Astrocyte of the hippocampus (primary cell): ENCODE measurements around the gene THY1.
"Not testable (repeated sequence)": the region's sequence is repeated elsewhere in the genome, so short reads cannot be mapped to it uniquely, and the experiment has no call there.

Source experiments
- DNase-seq: peaks from one replicate; pipeline ENCODE4 v3.0.0; 2011; ENCODE audit warnings: low read depth, low spot score

THY1 gene

DNA sequence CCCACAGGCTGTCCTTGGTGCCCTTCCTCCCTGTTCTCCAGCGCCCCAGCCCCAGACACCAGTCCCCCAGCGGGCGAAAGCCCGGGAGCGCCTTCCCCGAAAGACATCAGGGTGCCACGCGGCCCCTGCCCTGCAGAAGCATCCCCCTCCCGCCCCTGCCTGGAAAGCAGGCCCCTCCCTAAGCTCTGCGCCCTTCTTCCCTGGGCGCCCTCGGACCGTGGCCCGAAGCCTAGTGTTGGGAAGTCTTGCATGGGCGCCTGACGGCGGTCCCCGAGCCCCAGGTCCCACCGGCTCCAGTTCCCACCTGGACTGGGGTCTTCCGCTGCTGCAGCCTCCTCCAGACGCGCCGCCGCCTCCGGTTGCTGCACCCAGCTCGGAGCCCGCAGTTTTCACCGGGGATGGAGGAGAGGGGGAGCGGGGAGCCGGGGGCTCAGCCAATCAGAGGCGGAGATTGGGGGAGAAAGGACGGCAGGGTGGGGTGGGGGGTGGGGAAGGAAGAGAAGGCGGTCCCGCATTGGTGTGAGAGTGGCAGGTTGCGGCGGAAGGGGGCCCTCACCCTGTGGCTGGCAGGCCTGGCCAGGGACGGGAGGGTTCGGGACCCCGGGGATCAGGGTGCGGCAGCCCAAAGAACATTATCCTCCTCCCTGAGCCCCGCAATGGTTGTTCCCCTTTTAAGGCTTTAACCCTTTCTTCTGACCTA is at the start of gene THY1:
THY1 (minus strand) TSS at position 364 of the 700 bp plus-strand sequence. CDS start 2,267 bp downstream, outside the sequence.
- peak; percentile 89 for DNase-seq

DNA sequence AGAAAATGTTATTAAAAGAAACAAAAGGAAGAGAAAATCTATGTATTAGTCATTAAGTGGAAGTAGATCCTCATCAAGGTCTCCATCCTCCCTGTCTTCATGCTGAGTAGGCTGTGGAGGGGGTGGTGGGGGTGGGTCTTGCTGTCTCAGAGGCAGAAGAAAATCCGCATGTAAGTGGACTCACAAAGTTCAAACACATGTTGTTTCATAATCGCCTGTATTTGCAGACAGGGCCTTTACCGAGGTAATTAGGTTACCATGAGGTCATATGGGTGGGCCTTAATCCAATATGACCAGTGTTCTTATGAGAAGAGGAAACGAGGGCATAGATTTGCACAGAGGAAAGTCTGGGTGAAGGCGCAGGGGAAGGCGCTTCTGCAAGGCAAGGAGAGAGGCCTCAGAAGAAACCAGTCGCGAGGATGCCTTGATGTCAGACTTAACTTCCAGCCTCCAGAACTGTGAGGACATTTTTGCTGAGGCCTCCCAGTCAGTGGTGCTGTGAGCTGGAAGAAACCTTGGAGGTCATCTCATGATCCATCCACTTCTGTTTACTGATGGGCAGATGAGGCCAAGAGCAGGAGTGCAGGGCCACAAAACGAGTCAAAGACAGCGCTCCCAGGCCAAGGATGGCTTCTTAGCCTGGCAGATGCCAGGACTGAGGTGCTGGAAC is 49.3 kb upstream of the THY1 start:
- no peak for DNase-seq

DNA sequence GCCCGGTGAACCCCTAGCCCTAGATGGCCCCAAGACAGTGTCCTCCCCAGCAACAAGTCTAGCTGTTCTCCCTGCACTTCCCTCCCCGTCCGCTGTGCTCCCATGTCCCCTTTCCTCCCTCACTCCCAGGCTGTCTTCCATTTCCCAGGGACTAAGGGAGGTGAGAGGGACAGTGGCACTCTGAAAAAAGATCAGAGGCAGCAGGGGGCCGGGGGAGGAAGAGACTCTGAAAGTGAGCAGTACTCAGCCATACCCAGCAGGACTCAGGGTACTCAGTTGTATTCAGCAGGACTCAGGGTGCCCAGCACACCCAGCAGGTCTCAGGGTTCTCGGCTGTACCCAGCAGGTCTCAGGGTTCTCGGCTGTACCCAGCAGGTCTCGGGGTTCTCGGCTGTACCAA is 48.4 kb upstream of the THY1 start:
- DNase-seq, result no peak

DNA sequence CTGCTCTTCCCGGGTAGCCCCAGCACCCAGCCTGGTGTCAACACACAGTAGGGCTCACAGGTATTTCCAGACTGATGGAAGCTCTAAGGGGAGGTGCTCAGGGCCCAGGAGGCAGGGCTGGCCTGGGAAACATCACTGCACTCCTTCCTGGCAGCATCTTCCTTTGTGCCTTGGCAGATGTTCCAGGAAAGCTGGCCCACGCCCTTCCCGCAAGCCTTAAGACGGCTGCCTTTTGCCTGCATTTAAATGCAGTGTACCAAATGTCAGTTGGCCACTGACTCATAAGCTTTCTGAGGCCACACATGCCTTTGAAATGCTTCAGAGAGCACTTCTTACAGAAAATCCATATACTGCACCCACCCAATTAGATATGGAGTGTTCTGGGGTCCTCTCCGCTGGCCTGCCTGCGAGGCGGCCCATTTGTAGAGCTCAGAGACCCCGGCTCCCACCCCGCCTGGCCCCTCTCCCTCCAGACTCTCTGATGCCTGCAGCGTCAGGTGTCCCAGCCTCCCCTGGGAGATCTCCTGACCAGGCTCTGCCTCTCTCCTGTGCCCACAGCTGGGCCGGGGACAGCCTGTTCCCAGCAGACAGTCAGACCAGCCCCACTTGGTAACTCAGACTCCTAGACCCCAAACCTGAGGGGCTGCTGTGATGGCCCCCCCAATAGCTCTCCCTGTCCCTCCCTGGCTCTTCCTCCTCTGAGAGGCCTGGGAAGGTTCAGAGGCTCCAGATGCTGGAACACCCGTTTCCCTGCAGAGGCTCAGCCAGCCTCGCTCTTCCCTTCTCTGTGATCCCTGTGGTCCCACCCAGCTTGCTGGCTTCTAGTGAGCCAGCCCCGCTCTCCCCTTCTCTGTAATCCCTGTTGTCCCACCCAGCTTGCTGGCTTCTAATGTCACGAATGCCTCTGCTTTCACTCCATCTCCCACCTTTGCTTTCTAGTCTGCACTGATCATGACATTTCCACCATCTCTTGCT is 47.6 kb upstream of the THY1 start:
- DNase-seq, result peak; percentile 86

DNA sequence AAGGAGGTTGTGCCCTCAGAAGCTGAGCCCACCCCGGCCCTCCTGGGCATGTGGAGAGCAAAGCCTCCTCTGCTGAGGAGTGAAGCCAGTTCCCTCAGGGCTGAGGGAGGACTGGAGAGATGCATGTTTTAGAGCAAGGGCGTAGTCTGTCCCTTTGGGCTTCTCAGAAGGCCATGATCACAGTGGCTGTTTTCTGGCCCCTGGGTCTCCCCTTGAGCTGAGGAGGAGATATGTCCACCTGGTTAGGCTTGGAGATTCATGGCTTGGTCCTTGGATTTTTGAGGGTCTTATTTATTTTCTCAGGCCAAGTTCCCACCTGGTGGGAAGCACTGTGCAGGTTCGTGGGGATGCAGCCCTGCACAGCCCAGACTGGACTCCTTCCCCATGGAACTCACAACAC is 46.5 kb upstream of the THY1 start:
- no peak for DNase-seq

DNA sequence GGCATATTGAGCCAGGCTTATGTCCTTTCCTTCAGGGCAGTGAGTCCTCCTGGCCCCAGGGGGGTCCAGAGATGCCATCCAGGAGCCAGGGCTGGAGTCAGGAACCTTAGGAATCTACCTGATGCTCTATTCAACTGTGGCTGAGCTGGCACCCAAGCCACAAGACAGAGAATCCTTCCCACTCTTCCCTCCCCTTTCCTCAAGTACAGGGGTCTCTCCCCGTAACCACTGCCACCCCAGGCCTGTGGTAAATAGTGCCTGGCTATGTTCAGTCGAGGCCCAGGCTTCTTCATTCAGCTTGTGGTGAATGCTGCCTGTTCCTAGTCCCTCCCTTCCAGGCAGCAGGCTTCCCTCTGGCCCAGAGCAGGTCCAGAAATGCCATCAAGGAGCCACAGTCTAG is 45.5 kb upstream of the THY1 start:
- no peak for DNase-seq

DNA sequence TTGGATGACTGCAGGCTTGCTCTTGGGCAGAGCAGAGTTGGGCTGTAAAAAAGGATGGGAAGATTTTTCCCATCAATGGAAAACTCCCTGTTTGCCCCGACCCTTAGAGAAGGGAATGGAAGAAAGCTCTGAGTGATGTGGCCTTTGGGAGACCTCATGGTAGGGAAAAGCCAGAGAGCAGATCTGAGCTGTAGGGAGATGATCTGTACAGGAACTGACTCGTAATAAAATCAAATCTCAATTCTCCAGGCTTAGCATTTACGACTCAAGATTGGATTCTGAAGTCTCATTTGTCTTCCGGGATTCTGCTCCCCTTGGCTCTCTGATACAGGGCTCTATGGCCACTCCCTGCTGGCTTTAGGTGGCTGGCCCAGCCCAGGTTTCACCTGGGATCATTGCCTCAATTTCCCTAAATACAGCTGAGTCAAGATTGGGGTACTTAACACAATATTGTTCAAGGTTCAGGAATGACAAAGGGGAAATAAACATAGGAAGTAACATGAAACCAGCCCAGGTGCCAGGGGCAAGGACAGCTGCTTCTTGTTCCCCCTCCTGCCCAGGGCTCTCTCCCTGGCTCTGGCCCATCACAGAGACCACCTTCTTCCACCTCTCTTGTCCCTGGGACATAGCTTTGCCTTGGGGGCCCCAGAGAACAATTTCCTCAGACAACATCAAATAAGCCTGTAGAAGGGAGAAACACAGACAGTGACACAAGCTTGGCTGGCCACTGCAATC is 38.4 kb upstream of the THY1 start:
- peak; percentile 16 for DNase-seq

DNA sequence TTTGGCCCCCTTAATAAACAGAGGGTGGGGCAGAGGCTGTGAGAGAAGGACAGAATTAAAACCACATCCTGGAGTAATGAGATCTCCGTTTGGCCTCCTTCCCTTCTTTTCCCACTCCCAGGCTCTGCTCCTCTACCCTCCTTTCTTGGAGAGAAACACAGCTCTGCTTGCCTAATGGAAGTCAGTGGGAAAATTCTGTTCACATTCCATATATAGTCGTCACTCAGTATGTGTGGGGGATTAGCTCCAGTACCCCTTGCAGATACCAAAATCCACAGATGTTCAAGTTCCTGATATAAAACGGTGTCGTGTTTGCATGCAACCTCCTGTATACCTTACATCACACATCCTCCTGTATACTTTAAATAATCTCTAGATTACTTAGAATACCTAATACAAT is 37.6 kb upstream of the THY1 start:
- DNase-seq, result peak; percentile 89

DNA sequence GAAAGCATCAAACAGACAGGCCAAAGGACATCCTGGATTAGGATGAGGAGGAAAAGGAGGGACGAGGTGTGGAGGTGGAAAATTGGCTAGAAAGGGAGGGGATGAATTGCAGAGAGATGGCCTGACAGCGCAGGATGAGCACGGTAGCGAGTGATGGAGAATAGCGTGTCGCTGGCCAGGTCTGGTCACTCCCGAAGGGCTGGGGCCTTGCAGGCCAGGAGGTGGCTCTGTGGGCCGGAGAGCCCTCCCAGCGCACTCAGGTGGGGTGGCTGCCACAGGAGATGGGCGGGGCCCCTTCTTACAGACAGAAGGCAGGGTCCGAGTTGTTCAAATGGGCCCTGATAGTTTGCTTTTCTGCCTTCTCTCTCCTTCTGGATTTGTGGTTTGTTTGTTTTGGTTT is 37.1 kb upstream of the THY1 start:
- DNase-seq, result no peak

DNA sequence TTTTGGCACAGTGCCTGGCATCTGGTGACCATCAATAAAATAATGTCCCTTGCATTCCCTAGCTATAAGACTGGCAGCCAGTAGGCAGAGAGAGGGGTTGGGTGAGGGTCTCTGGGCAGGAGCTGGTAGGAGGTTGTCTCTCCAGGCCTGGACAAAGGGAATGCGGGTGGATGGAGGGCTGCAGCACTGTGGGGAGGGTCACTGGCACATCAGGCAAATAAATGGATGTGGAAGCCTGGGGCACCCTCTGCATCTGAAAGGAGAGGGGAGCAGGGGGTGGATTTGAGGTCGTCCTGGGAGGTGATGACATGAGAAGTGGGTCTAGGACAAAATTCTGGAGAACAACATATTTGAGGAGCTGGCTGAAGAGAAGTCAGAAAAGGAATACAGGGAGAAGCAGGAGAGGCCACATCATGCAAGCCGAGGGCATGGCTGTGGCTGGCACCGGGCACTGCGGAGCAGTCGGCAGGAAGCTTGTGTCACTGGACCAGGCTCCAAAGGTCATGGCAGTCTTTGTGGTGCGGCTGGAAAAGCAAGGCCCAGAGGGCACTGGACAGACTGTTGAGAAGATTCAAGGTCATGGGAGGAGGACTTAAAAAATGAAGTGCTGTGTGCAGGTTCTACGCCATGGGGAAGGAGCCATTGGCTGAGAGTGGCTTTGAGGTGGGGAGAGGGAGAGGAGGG is 36.5 kb upstream of the THY1 start:
- DNase-seq, result no peak

DNA sequence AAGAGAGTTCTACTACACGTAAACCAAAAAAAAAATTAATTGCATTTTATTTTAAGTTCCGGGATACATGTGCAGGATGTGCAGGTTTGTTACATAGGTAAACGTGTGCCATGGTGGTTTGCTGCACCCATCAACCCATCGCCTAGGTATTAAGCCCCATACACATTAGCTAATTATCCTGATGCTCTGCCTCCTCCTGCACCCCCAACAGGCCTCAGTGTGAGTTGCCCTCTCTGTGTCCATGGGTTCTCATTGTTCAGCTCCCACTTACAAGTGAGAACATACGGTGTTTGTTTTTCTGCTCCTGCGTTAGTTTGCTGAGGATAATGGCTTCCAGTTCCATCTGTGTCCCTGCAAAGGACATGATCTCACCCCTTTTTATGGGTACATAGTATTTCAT is 32.7 kb upstream of the THY1 start:
- DNase-seq, result not testable (repeated sequence)

DNA sequence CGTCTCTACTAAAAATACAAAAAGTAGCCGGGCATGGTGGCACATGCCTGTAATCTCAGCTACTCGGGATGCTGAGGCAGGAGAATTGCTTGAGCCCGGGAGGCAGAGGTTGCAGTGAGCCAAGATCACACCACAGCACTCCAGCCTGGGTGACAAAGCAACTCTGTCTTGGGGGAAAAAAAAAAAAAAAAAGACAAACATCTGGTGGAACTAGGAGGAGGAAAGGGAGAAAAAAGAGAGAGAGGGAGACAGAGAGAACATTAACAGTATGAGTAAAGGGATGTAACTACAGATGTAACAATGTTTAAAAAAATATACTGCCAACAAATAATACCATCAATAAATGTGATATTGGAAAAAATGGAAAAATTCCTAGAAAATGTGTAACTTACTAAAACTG is 32.3 kb upstream of the THY1 start:
- not testable (repeated sequence) for DNase-seq

DNA sequence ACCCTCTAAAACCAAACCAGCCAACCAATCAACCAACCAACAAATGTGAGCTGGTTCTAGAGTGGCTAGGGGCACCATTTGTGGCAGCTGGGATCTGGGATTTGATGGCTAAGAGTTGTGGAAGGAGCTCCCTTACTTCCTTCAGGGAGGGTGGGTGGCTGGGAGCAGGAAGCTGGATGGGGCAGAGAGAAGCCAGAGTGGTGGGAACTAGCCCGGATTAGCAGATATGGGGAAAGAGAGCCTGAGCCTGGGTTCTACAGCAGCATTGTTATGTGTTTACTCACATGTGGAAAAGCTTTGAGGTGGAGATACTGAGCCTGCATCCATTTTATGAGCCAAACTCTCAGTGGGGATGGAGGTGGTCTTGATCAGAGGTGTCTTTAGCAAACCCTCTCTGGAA is 30.9 kb upstream of the THY1 start:
- DNase-seq, result no peak

DNA sequence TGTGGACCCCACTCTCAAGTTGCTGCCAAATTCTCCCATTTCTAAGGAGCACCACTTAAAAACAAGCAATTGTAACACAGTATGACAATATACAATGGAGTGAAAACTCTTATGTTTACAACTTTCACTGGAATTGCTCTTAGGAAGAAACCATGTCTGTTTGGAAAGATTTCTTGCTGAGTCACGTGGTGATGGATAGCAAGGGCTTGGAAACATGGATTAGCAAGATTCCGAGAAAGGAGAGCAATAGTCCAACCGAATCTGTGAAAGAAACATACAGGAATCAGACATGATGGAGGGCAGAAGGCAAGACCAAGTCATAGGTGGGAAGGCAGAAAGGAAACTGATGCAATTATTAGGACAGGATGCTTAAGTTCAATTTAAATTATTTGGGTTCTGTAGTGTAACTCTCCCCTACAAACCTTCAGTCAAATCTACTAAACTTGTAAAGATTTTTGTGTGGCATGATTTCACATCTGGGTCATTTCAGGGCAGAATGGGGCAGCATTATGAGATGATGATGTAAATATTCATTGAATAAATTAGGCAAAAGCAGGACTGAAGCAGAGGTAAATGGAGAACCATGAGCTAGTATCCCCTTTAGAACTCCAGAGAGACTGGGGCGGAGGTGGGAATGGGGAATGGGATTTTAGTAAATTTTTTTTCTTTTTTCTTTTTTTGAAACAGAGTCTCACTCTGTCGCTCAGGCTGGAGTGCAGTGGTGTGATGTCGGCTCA is 27.8 kb upstream of the THY1 start:
- DNase-seq, result no peak

DNA sequence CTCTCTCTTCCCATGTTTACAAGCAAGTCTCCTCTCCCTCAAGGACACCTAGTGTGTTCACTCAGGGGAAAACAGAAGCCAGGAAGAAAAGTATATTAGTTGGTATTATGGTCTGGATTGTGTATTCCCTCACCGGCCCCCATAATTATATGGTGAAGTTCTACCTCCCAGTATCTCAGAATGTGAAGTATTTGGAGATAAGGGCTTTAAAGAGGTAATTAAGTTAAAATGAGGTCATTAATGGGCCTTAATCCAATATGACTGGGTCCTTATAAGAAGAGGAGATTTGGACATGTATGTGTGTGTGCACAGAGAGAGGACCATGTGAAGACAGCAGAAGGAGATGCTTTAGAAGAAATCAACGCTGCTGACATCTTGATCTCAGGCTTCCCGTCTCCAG is 26.5 kb upstream of the THY1 start:
- no peak for DNase-seq

DNA sequence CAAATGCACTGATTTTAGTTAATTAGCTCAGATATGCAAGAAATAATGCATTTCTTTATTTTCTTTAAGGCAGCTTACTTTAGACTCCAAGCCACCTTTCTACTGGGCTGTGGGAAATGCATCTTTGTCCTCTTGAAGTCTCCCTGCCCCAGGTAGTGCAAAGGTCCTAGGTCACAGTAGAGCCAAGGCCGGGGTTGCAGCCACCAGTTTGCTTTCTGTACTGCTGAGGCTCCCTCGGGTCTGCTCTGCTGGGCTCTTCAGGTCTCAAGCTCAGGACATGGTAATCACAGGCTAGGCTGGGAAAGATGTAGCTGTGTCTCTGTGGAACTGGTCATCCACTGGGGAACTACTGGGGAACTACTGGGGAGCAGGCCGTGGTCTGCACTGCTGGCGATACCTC is 25.4 kb upstream of the THY1 start:
- no peak for DNase-seq

DNA sequence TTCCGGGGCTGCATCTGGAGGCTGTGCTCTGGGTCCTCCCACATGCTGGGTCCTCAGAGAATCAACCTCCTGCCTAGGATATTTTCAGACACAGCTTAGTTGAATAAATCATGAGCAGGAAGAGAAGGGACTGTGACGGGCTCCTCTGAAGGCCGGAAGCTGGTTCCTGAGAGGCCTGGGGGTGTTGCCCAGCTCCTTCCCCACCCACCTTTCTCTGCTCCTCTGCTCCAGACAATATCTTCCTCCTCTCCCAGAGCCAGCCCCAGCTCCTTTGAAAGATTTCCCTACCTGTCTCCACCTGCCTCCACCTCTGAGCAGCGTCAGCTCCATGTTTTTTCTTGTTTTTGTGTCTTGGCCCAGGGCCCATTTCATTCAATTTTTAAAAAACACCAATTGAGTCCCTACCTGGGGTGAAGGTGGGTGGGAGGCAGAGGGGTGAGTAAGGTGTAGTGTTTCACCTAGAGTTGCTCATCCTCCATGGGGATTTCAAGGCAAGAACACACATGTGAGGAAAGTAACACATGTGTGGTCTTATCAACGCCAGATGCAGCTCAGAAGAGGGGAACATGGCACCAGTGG is 24.8 kb upstream of the THY1 start:
- no peak for DNase-seq

DNA sequence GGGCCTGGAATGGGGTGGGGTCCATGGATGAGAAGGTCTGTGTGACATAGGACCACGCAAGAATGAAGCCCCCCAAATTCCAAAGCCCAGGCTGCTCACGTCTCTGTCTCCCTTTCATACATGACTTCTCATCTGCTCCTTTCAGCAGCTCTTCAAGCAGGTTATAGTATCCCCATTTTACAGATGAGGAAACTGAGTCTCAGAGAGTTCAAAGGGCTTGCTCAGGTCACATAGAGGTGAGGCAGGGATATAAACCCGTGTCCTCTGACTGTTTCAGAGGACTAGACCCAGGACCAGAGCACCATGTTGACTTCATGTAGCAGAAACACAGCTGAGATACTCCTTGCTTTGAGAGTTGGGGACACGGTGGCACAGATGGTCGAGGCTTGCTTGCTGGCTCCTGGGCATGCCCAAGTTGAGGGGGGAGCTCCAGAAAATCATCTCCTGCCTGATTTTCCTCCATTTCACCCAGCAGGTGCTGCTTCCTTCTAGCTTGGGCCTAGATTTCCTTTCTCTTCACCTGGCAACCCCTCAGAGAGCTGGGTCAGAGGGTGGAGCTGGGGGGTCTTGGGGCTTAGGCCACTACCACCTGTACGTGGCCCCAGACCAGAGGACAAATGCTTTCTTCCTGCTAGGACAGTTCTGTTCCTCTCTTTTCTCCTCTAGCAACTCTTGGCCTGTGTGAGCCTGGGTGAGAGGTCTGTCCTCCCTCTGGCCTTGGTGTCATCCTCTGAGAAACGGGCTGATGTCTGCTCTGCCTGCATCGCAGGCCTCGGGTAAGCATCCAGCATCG is 24.1 kb upstream of the THY1 start:
- no peak for DNase-seq

DNA sequence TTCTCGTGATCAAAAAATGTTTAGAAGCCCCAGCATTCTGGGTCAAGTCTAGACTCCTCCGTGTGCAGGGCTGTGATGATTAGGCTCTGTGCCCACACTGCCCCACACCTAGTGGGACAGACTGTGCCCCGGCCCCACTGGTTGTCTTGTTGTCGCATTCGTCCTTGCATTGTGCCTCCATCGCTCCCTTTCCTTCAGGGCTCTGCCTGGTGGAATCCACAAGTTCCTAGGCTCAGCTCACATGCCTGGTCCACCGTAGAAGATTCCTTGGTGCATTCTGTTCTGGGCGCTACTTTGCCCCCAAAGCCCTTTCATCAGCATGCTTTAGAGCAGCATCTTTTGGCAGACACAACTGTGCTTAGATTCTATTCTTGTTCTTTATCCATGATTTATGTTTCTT is 23.5 kb upstream of the THY1 start:
- no peak for DNase-seq
